ENCODE measurements around the gene ILRUN.

GRCh38 chr6:34697544-34697836 lies 923 bp upstream of the ILRUN start:
- TF ChIP-seq CTCF (IDR thresholded peaks at IDR 0.05; ENCODE audit: low read length) (no peak), EZH2 (optimal IDR thresholded peaks at IDR 0.05; ENCODE audit: low read depth, low read length) (no peak), EZH2phosphoT487 (IDR thresholded peaks at IDR 0.05; ENCODE audit: low read length) (no peak)
